SK-N-DZ (cell line): ENCODE data around the gene RAC2.

Source experiments
- DNase-seq: peaks from one replicate; pipeline ENCODE4 v3.0.0-alpha.2; 2015; ENCODE audit warnings: low spot score

RAC2 gene

GRCh38 chr22:37221424-37222333 lies 22.4 kb downstream of the RAC2 start:
- no peak for DNase-seq

GRCh38 chr22:37220543-37220981 lies 23.5 kb downstream of the RAC2 start:
- no peak for DNase-seq

GRCh38 chr22:37219533-37219932 lies 24.5 kb downstream of the RAC2 start:
- DNase-seq: no peak

- no peak for DNase-seq
Measured at GRCh38 chr22:37218771-37219411, 25.2 kb downstream of the RAC2 start.

- no peak for DNase-seq
Measured at GRCh38 chr22:37218399-37218770, 25.7 kb downstream of the RAC2 start.

GRCh38 chr22:37215890-37216289 lies 28.2 kb downstream of the RAC2 start:
- DNase-seq: no peak

GRCh38 chr22:37214731-37215030 lies 29.4 kb downstream of the RAC2 start:
- no peak for DNase-seq

- no peak for DNase-seq
Measured at GRCh38 chr22:37213941-37214730, 29.9 kb downstream of the RAC2 start.

GRCh38 chr22:37213218-37213855 lies 30.7 kb downstream of the RAC2 start:
- DNase-seq: no peak

- DNase-seq: no peak
Measured at GRCh38 chr22:37212174-37212906, 31.7 kb downstream of the RAC2 start, which contains the start of gene SSTR3. Gene SSTR3, minus strand, starts transcription at chr22:37212477. Its CDS starts 4,674 bp downstream, at chr22:37207803.

GRCh38 chr22:37211866-37212173 lies 32.2 kb downstream of the RAC2 start:
- no peak for DNase-seq

GRCh38 chr22:37211075-37211865 lies 32.8 kb downstream of the RAC2 start:
- DNase-seq: no peak

GRCh38 chr22:37210041-37210803 lies 33.8 kb downstream of the RAC2 start:
- no peak for DNase-seq

- no peak for DNase-seq
Measured at GRCh38 chr22:37209140-37209845, 34.8 kb downstream of the RAC2 start.

- no peak for DNase-seq
Measured at GRCh38 chr22:37208401-37209139, 35.5 kb downstream of the RAC2 start.

GRCh38 chr22:37207981-37208380 lies 36.1 kb downstream of the RAC2 start:
- no peak for DNase-seq

GRCh38 chr22:37206841-37207821 lies 36.9 kb downstream of the RAC2 start:
- DNase-seq: no peak
